NCI-H226 (cell line): Measurements from ENCODE around the gene PRR15L.
"Not testable (repeated sequence)": the region's sequence is repeated elsewhere in the genome, so short reads cannot be mapped to it uniquely, and the experiment has no call there.

Experiments used
- DNase-seq: peaks from one replicate; pipeline ENCODE4 v3.0.0-alpha.2; 2015

PRR15L gene

GRCh38 chr17:47956791-47957590, 692 bp downstream of the PRR15L start:
- DNase-seq: no peak

GRCh38 chr17:47955497-47956461, 1.9 kb downstream of the PRR15L start:
- no peak for DNase-seq

GRCh38 chr17:47953909-47954308, 3.8 kb downstream of the PRR15L start:
- no peak for DNase-seq

- no peak for DNase-seq
Measured at GRCh38 chr17:47952171-47953021, 5.3 kb downstream of the PRR15L start.

GRCh38 chr17:47950448-47950847, 7.2 kb downstream of the PRR15L start:
- no peak for DNase-seq

- no peak for DNase-seq
Measured at GRCh38 chr17:47949946-47950345, 7.7 kb downstream of the PRR15L start.

- peak; percentile 66 for DNase-seq
Measured at GRCh38 chr17:47949197-47949759, 8.4 kb downstream of the PRR15L start.

GRCh38 chr17:47948706-47949196, 8.9 kb downstream of the PRR15L start:
- DNase-seq: no peak

GRCh38 chr17:47946929-47947397, 10.7 kb downstream of the PRR15L start:
- DNase-seq: peak; percentile 70

- DNase-seq: no peak
Measured at GRCh38 chr17:47946516-47946915, 11.2 kb downstream of the PRR15L start.

- no peak for DNase-seq
Measured at GRCh38 chr17:47945529-47946508, 11.9 kb downstream of the PRR15L start.

GRCh38 chr17:47945080-47945479, 12.6 kb downstream of the PRR15L start:
- no peak for DNase-seq

GRCh38 chr17:47942568-47942967, 15.1 kb downstream of the PRR15L start:
- DNase-seq: no peak

- no peak for DNase-seq
Measured at GRCh38 chr17:47942096-47942510, 15.6 kb downstream of the PRR15L start.

- peak; percentile 100 for DNase-seq
Measured at GRCh38 chr17:47941246-47942095, 16.2 kb downstream of the PRR15L start, which contains the start of gene PNPO. Gene PNPO, plus strand, starts transcription at chr17:47941571. Its CDS starts 105 bp downstream, at chr17:47941676.

GRCh38 chr17:47937941-47938340, 19.7 kb downstream of the PRR15L start:
- DNase-seq: no peak

GRCh38 chr17:47935961-47936360, 21.7 kb downstream of the PRR15L start:
- DNase-seq: peak; percentile 95

- not testable (repeated sequence) for DNase-seq
Measured at GRCh38 chr17:47935468-47935867, 22.2 kb downstream of the PRR15L start.

- no peak for DNase-seq
Measured at GRCh38 chr17:47934856-47935255, 22.8 kb downstream of the PRR15L start.

- DNase-seq: no peak
Measured at GRCh38 chr17:47931848-47932247, 25.8 kb downstream of the PRR15L start.
